ENCODE results near the gene ADAMTS12.

GRCh38 chr5:33843579-33843978 lies 48.2 kb downstream of the ADAMTS12 start:
- TF ChIP-seq, protein P1, sequence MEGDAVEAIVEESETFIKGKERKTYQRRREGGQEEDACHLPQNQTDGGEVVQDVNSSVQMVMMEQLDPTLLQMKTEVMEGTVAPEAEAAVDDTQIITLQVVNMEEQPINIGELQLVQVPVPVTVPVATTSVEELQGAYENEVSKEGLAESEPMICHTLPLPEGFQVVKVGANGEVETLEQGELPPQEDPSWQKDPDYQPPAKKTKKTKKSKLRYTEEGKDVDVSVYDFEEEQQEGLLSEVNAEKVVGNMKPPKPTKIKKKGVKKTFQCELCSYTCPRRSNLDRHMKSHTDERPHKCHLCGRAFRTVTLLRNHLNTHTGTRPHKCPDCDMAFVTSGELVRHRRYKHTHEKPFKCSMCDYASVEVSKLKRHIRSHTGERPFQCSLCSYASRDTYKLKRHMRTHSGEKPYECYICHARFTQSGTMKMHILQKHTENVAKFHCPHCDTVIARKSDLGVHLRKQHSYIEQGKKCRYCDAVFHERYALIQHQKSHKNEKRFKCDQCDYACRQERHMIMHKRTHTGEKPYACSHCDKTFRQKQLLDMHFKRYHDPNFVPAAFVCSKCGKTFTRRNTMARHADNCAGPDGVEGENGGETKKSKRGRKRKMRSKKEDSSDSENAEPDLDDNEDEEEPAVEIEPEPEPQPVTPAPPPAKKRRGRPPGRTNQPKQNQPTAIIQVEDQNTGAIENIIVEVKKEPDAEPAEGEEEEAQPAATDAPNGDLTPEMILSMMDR (IDR thresholded peaks at IDR 0.05): no peak
- no peak for TF ChIP-seq POLR2A (IDR thresholded peaks at IDR 0.05)

All from body of pancreas (tissue), 4 donors.